Mesothelial cell of epicardium (in vitro differentiated cells): ENCODE data around the gene IQCM. TPM values are rescaled to one million over a fixed set of nuclear protein-coding genes. Genes with fewer than 3 reads are reported as not detected.
"Not testable (repeated sequence)": the region's sequence is repeated elsewhere in the genome, so short reads cannot be mapped to it uniquely, and the experiment has no call there.

Source experiments
- DNase-seq, 2 experiments: peaks; one replicate each; pipeline ENCODE4 v3.0.0; 2021; ENCODE audit warnings: low spot score in 2 of 2; ENCODE audit not compliant: unreplicated experiment in 2 of 2
- H3K27ac Mint-ChIP-seq: 2 replicates; pipeline ENCODE4 v1.8.0; 2021; ENCODE audit warnings: mixed read lengths
- H3K27me3 Mint-ChIP-seq: 2 replicates; pipeline ENCODE4 v1.8.0; 2021; ENCODE audit warnings: low read depth, mixed read lengths
- H3K36me3 Mint-ChIP-seq: 2 replicates; pipeline ENCODE4 v1.8.0; 2021; ENCODE audit warnings: mixed read lengths
- H3K4me1 Mint-ChIP-seq: 2 replicates; pipeline ENCODE4 v1.8.0; 2021; ENCODE audit warnings: mixed read lengths
- H3K4me3 Mint-ChIP-seq: 2 replicates; pipeline ENCODE4 v1.8.0; 2021; ENCODE audit warnings: mild to moderate bottlenecking, moderate library complexity, mixed read lengths
- H3K9me3 Mint-ChIP-seq: 2 replicates; pipeline ENCODE4 v1.8.0; 2021; ENCODE audit warnings: mixed read lengths
- CTCF ChIP-seq: fragments of 200-600 bp; sonication (generic); IDR thresholded peaks from one replicate; pipeline ENCODE4 v1.5.0; 2021; ENCODE audit warnings: antibody characterized with exemption; ENCODE audit not compliant: unreplicated experiment
- total RNA-seq: library from RNA; stranded (reverse); gene quantifications from 3 replicates; pipeline ENCODE4 v1.2.1, GENCODE V29; 2021

IQCM gene
- total RNA-seq, 1 donor from 2014 or later, result 0.94 TPM

GRCh38 chr4:149500806-149501205, 314.8 kb downstream of the IQCM start:
- DNase-seq, result no peak
- TF ChIP-seq CTCF, result no peak
- no peaks in the 10 kb centered on the region for H3K27me3 Mint-ChIP-seq
- H3K27ac Mint-ChIP-seq, result no peak overlapping the region
- no peaks in the 10 kb centered on the region for H3K4me1 Mint-ChIP-seq
- peaks cover 16% of the 10 kb centered on the region for H3K9me3 Mint-ChIP-seq
- no peak overlapping the region for H3K4me3 Mint-ChIP-seq
- no peaks in the 10 kb centered on the region for H3K36me3 Mint-ChIP-seq

- no peak overlapping the region for H3K4me3 Mint-ChIP-seq
- no peak for DNase-seq
- no peaks in the 10 kb centered on the region for H3K4me1 Mint-ChIP-seq
- TF ChIP-seq CTCF, result no peak
- no peaks in the 10 kb centered on the region for H3K27me3 Mint-ChIP-seq
- no peaks in the 10 kb centered on the region for H3K36me3 Mint-ChIP-seq
- H3K27ac Mint-ChIP-seq, result no peak overlapping the region
- H3K9me3 Mint-ChIP-seq, result peaks cover 18% of the 10 kb centered on the region
These were observed 315.9 kb downstream of the IQCM start for GRCh38 chr4:149499726-149500125.

GRCh38 chr4:149498246-149498645, 317.4 kb downstream of the IQCM start:
- TF ChIP-seq CTCF, result no peak
- no peak for DNase-seq
- Mint-ChIP-seq H3K4me3 (no peak overlapping the region), H3K36me3 (no peaks in the 10 kb centered on the region), H3K4me1 (peaks cover 3% of the 10 kb centered on the region), H3K9me3 (peaks cover 18% of the 10 kb centered on the region), H3K27me3 (no peaks in the 10 kb centered on the region), H3K27ac (no peak overlapping the region)

- H3K36me3 Mint-ChIP-seq, result no peaks in the 10 kb centered on the region
- no peak overlapping the region for H3K4me3 Mint-ChIP-seq
- no peak overlapping the region for H3K27ac Mint-ChIP-seq
- peaks cover 18% of the 10 kb centered on the region for H3K9me3 Mint-ChIP-seq
- no peak for TF ChIP-seq CTCF
- H3K27me3 Mint-ChIP-seq, result no peaks in the 10 kb centered on the region
- H3K4me1 Mint-ChIP-seq, result peaks cover 3% of the 10 kb centered on the region
- DNase-seq, result no peak
These were observed 322.2 kb downstream of the IQCM start for GRCh38 chr4:149493492-149493891.

GRCh38 chr4:149489321-149489720, 326.3 kb downstream of the IQCM start:
- no peak for DNase-seq
- Mint-ChIP-seq H3K36me3 (no peaks in the 10 kb centered on the region), H3K27me3 (peaks cover 2% of the 10 kb centered on the region), H3K4me3 (no peak overlapping the region), H3K4me1 (peaks cover 3% of the 10 kb centered on the region), H3K9me3 (no peaks in the 10 kb centered on the region), H3K27ac (no peak overlapping the region)
- no peak for TF ChIP-seq CTCF

- no peak for DNase-seq
- no peak for TF ChIP-seq CTCF
- H3K4me3 Mint-ChIP-seq, result no peak overlapping the region
- no peaks in the 10 kb centered on the region for H3K36me3 Mint-ChIP-seq
- H3K9me3 Mint-ChIP-seq, result peaks cover 13% of the 10 kb centered on the region
- H3K4me1 Mint-ChIP-seq, result no peaks in the 10 kb centered on the region
- no peak overlapping the region for H3K27ac Mint-ChIP-seq
- peaks cover 5% of the 10 kb centered on the region for H3K27me3 Mint-ChIP-seq
These were observed 328.8 kb downstream of the IQCM start for GRCh38 chr4:149486861-149487260.

- not testable (repeated sequence) for DNase-seq, H3K4me1 Mint-ChIP-seq, H3K36me3 Mint-ChIP-seq, H3K4me3 Mint-ChIP-seq, H3K27ac Mint-ChIP-seq, H3K27me3 Mint-ChIP-seq
- H3K9me3 Mint-ChIP-seq, result peaks cover 40% of the 10 kb centered on the region
These were observed 347.0 kb downstream of the IQCM start for GRCh38 chr4:149468669-149469068.
